IPS-15b (cell line): ENCODE measurements around the gene IFITM5.
"Not testable (repeated sequence)": the region's sequence is repeated elsewhere in the genome, so short reads cannot be mapped to it uniquely, and the experiment has no call there.

Experiments
- H3K27me3 ChIP-seq: one replicate; pipeline ENCODE4 v1.6.1; 2013; ENCODE audit warnings: low read length; ENCODE audit not compliant: control insufficient read depth, insufficient read depth
- H3K36me3 ChIP-seq: one replicate; pipeline ENCODE4 v1.6.1; 2013; ENCODE audit warnings: low read length; ENCODE audit not compliant: control insufficient read depth, insufficient read depth
- H3K4me1 ChIP-seq: one replicate; pipeline ENCODE4 v1.6.1; 2013; ENCODE audit warnings: mild to moderate bottlenecking, low read length; ENCODE audit not compliant: control insufficient read depth, insufficient read depth
- H3K4me3 ChIP-seq: one replicate; pipeline ENCODE4 v1.5.1; 2013; ENCODE audit warnings: low read depth, low read length
- H3K9ac ChIP-seq: one replicate; pipeline ENCODE4 v1.6.1; 2013; ENCODE audit warnings: low read depth, mild to moderate bottlenecking, low read length
- H3K9me3 ChIP-seq: one replicate; pipeline ENCODE4 v1.6.1; 2013; ENCODE audit warnings: mild to moderate bottlenecking, low read length; ENCODE audit not compliant: control insufficient read depth, insufficient read depth

The IFITM5 gene

DNA sequence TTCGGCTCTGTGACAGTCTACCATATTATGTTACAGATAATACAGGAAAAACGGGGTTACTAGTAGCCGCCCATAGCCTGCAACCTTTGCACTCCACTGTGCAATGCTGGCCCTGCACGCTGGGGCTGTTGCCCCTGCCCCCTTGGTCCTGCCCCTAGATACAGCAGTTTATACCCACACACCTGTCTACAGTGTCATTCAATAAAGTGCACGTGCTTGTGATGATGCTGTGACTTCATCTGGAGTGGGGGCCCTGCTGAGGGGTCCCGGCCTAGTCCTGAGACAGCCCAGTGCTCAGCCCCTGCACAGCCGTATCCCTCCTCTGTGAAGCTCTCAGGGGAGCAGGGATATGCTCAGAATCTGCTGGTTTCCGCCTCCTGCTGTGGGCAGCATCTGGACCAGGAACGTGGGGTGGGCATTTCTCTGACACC lies 15.7 kb upstream of the IFITM5 start:
- Histone ChIP-seq H3K9me3 (no peaks in the 10 kb centered on the region), H3K4me3 (peak overlapping the region; percentile 96), H3K36me3 (peaks cover 14% of the 10 kb centered on the region), H3K4me1 (peaks cover 18% of the 10 kb centered on the region), H3K27me3 (no peaks in the 10 kb centered on the region), H3K9ac (peak overlapping the region; percentile 85)

DNA sequence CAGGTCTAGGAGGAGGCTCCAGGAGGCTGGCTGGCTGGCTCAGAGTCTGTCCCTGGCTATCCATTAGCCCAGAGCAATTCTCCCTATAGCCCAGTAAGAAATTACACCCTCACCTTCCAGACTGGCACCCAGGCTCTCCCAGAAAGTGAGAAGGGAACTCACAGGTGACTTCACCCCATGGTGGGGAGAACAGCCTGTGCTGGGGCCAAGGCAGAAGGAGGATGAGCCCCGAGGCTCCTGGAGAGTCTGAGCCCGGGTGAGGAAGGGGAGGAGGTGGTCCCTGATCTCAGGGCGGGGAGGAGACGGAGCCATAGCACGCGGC lies 15.2 kb upstream of the IFITM5 start:
- Histone ChIP-seq H3K9ac (peak overlapping the region; percentile 56), H3K4me1 (peaks cover 23% of the 10 kb centered on the region), H3K4me3 (peak overlapping the region; percentile 96), H3K36me3 (peaks cover 14% of the 10 kb centered on the region)
- not testable (repeated sequence) for H3K9me3 ChIP-seq, H3K27me3 ChIP-seq

DNA sequence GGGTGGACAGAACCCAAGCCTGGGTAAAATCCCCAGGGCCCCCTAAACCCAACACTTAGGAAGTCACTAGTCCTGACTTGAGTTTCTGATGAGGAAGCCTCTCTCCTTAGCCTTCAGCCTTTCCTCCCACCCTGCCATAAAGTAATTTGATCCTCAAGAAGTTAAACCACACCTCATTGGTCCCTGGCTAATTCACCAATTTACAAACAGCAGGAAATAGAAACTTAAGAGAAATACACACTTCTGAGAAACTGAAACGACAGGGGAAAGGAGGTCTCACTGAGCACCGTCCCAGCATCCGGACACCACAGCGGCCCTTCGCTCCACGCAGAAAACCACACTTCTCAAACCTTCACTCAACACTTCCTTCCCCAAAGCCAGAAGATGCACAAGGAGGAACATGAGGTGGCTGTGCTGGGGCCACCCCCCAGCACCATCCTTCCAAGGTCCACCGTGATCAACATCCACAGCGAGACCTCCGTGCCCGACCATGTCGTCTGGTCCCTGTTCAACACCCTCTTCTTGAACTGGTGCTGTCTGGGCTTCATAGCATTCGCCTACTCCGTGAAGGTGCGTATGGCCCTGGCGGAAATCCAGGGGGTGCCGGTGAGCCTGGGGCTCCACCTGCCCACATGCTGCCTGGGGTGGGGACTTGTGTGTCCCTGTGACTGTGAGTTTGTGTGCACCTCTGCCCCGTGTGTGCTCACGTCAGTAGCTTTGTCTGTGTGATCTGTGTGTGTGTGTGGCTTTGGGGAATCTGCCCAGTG lies 14.6 kb upstream of the IFITM5 start, which contains the start of gene IFITM1:
Gene IFITM1, plus strand, starts transcription at position 254 of the 767 bp plus-strand sequence. Its CDS starts 131 bp downstream, at position 385.
- H3K9ac ChIP-seq = peak within 1 kb of the TSS; percentile 85
- H3K4me3 ChIP-seq = peak within 1 kb of the TSS; percentile 96
- H3K36me3 ChIP-seq = peaks cover 14% of the 10 kb centered on the region
- H3K27me3 ChIP-seq = no peaks in the 10 kb centered on the region
- H3K4me1 ChIP-seq = peaks cover 24% of the 10 kb centered on the region
- no peaks in the 10 kb centered on the region for H3K9me3 ChIP-seq

DNA sequence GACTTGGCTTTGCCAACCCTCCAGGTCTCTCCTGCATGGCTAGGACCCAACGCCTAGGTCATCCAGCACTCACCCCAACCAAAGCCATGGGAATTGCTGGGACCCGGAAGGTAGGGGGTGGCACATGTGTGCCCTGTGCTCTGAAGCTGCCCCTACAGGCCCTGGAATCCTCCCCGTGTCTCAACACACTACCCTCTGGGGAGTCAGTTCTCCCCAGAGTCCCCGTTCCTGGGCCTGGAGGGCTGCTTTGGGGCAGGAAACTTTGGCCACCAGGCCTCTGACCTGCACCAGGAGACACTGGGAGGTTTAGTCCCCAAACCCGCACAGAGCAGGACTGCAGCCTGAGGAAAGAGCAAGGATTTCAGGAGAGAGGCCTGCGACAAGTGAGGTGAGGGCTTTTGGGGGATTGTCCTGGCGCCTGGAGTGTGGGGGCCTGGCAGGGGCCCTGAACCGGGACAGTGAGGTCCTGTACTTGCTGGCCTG lies 14.0 kb upstream of the IFITM5 start:
- H3K36me3 ChIP-seq = peaks cover 14% of the 10 kb centered on the region
- peak overlapping the region; percentile 96 for H3K4me3 ChIP-seq
- H3K9ac ChIP-seq = peak overlapping the region; percentile 61

DNA sequence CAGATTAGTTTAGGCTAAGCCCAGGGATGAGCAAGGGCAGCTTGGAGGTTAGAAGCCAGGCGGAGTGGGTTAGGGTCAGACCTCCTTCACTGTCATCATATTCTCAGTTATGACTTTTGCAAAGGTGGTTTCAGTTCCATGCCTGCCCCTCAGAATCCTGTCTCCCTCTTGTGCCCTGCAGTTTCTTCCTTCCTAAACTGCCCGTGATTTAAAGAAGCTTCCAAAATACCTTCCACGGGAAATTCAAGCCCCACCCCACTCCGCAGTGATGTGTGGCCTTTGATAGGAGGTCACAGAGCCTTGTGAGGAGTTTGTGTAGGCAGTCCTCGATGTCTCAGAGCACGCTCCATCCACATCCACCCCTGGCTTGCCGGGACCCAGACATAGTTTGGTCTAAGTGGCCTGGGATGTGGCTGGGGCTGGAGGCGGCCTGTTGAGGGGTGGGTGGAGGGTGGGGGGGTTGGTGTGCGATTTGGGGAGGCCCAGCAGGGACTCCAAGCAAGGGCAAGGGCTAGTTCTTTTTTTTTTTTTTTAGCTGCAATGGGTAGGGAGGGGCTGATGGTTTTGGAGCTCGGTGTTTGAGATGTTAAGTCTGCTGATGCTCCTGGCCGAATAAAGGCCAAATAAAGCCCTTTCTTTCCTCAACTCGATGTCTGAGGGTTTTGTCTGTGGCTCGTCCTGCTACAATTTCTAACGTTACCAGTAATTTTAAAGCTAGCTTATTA lies 12.9 kb upstream of the IFITM5 start:
- no peaks in the 10 kb centered on the region for H3K9me3 ChIP-seq
- H3K9ac ChIP-seq = no peak overlapping the region
- peaks cover 14% of the 10 kb centered on the region for H3K36me3 ChIP-seq
- H3K4me3 ChIP-seq = peak overlapping the region; percentile 96
- H3K4me1 ChIP-seq = peaks cover 28% of the 10 kb centered on the region
- no peaks in the 10 kb centered on the region for H3K27me3 ChIP-seq

More for the DNA sequence above, 14.0 kb upstream of the IFITM5 start:
- H3K27me3 ChIP-seq = no peaks in the 10 kb centered on the region
- H3K4me1 ChIP-seq = peaks cover 24% of the 10 kb centered on the region
- H3K9me3 ChIP-seq = no peaks in the 10 kb centered on the region

DNA sequence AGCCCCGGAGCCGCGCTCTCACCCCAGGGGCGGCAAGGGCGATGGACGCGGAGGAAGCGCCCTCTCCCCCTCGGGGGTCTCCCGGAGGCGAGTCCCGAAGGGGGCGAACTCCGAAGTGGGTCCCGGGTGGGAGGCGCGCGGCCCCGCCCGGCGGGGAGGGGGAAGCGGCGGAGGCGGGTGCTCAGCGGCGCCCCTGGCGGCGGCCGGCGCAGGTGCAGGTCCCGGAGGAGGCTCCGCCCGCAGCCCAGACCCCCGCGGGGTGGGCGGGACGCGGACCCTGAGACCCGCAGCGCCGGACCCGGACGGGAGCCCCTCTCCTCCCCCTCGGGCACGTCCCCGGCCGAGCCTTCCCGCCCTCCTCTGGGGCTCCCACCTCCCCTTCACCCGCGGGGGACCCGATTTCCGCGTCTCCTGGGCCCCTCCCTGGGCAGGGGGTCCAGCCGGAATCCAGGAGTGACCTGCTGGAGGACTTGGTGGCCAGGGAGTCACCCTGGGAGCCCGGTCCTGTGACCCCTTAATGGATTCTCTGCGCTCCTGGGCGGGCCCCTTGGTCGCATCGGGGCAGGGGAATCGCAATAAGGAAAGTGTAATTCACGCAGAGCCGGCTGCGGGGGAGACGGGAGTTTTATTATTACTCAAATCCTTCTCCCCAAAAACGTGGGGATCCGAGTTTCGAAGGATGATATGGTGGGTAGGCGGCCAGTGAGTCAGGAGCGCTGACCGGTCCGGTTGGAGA lies 11.9 kb upstream of the IFITM5 start:
- Histone ChIP-seq H3K36me3 (peaks cover 13% of the 10 kb centered on the region), H3K4me3 (peak overlapping the region; percentile 31), H3K4me1 (peaks cover 34% of the 10 kb centered on the region)
- H3K9me3 ChIP-seq, H3K27me3 ChIP-seq, H3K9ac ChIP-seq: not testable (repeated sequence)

DNA sequence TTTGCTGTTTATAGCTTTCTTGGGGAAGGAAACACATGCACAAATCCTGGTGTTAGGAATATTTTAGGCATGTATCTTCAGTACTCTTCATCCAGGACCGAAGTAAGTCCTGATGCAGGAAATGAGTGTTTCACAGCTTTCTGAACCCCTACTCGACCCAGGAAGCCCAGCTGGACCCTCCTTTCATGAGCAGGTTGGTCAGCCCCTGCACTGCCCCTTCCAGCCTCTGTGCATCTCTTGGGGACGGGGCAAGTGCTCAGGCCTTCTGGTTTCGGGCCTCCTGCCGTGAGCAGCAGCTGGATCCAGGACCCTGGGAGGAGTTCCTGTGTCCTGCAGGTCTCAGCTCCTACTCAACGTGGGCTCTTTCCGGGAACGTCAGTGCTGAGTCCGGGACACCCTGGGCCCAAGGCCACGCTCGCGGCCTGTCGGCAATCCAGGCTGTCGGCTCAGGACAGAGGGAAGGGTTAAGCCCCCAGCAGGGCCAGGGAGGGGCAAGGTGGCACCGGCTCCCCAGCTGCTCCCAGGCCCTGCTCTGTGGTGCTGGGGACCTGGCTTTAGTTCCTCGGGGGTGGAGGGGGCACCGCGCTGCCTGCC lies 10.8 kb upstream of the IFITM5 start:
- H3K36me3 ChIP-seq, H3K27me3 ChIP-seq, H3K9ac ChIP-seq, H3K9me3 ChIP-seq: not testable (repeated sequence)
- Histone ChIP-seq H3K4me3 (peak overlapping the region; percentile 6), H3K4me1 (peaks cover 44% of the 10 kb centered on the region)

DNA sequence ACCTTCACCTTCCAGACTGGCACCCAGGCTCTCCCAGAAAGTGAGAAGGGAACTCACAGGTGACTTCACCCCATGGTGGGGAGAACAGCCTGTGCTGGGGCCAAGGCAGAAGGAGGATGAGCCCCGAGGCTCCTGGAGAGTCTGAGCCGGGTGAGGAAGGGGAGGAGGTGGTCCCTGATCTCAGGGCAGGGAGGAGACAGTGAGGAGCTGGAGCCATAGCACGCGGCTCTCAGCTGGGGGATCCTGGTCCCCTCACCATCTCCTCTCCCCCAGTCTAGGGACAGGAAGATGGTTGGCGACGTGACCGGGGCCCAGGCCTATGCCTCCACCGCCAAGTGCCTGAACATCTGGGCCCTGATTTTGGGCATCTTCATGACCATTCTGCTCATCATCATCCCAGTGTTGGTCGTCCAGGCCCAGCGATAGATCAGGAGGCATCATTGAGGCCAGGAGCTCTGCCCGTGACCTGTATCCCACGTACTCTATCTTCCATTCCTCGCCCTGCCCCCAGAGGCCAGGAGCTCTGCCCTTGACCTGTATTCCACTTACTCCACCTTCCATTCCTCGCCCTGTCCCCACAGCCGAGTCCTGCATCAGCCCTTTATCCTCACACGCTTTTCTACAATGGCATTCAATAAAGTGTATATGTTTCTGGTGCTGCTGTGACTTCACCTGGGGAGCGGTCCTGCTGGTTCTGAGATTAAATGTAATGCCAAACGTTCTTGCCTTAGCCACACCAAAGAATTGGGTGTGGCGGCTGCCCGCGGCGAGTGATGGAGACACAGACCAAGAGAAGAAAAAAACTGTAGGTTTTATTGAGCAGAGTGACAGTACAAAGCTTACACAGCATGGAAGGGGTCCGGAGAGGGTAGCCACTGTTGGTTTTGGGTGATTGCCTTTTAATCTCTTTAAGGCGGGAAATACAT lies 9.7 kb upstream of the IFITM5 start:
- H3K27me3 ChIP-seq, H3K36me3 ChIP-seq, H3K9me3 ChIP-seq, H3K9ac ChIP-seq: not testable (repeated sequence)
- peak overlapping the region; percentile 43 for H3K4me3 ChIP-seq
- H3K4me1 ChIP-seq = peaks cover 47% of the 10 kb centered on the region

DNA sequence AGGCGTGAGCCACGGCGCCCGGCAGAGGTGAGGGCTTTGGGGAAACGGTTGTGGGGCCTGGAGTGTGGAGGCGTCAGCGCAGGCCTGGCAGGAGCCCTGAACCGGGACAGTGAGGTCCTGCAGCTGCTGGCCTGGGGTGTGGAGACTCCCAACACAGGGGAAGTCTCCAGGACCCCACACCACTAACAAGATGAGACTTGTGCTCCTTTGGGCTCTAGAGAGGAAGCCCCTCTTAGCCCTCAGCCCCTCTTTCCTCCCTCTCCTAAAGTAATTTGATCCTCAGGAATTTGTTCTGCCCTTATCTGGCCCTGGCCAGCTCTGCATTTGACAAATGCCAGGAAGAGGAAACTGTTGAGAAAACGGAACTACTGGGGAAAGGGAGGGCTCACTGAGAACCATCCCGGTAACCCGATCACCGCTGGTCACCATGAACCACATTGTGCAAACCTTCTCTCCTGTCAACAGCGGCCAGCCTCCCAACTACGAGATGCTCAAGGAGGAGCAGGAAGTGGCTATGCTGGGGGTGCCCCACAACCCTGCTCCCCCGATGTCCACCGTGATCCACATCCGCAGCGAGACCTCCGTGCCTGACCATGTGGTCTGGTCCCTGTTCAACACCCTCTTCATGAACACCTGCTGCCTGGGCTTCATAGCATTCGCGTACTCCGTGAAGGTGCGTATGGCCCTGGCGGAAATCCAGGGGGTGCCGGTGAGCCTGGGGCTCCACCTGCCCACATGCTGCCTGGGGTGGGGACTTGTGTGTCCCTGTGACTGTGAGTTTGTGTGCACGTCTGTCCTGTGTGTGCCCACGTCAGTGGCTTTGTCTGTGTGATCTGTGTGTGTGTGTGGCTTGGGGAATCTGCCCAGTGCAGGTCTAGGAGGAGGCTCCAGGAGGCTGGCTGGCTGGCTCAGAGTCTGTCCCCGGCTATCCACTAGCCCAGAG lies 8.7 kb upstream of the IFITM5 start, which contains the start of gene IFITM2:
Gene IFITM2, plus strand, starts transcription at position 51 of the 943 bp plus-strand sequence. Its CDS starts 377 bp downstream, at position 428.
- Histone ChIP-seq H3K4me3 (peak within 1 kb of the TSS; percentile 59), H3K4me1 (peaks cover 44% of the 10 kb centered on the region)
- not testable (repeated sequence) for H3K36me3 ChIP-seq, H3K9me3 ChIP-seq, H3K9ac ChIP-seq, H3K27me3 ChIP-seq
